Spinal cord (tissue), 10 donors: Measurements from ENCODE around the gene TBC1D22A. TPM values are rescaled to one million over a fixed set of nuclear protein-coding genes. Genes with fewer than 3 reads are reported as not detected.

Source experiments
- DNase-seq, 6 donors: peaks; one replicate each; pipeline versions ENCODE4 v3.0.0 to v3.0.0-alpha.2; 2013 to 2015; ENCODE audit warnings: low spot score in 6 of 6, low read depth in 4 of 6
- H3K27ac ChIP-seq: one replicate; pipeline ENCODE4 v1.5.1; 2013; ENCODE audit warnings: low read depth, low read length, control low read depth
- H3K27me3 ChIP-seq: one replicate; pipeline ENCODE4 v1.6.1; 2013; ENCODE audit warnings: low read length; ENCODE audit not compliant: control insufficient read depth, insufficient read depth
- H3K36me3 ChIP-seq: one replicate; pipeline ENCODE4 v1.6.1; 2013; ENCODE audit warnings: low read length; ENCODE audit not compliant: control insufficient read depth, insufficient read depth
- H3K4me1 ChIP-seq: one replicate; pipeline ENCODE4 v1.6.1; 2013; ENCODE audit warnings: low read length; ENCODE audit not compliant: control insufficient read depth, insufficient read depth
- H3K4me3 ChIP-seq: one replicate; pipeline ENCODE4 v1.5.1; 2013; ENCODE audit warnings: low read depth, low read length, control low read depth
- H3K9me3 ChIP-seq: one replicate; pipeline ENCODE4 v1.6.1; 2013; ENCODE audit warnings: low read length; ENCODE audit not compliant: control insufficient read depth, insufficient read depth
- WGBS: methylation state at CpG from one replicate; pipeline ENCODE4 v1.1.5; 2013; ENCODE audit warnings: missing lambda C conversion rate; ENCODE audit not compliant: insufficient coverage; 5-methylcytosine and 5-hydroxymethylcytosine counted together
- polyA plus RNA-seq, 2 donors: library from polyadenylated mRNA; unstranded; fragments of 120-200 nt; gene quantifications; one replicate each; pipeline ENCODE4 v1.2.1, GENCODE V29; 2013; ENCODE audit not compliant: insufficient read length in 2 of 2
- total RNA-seq, 2 donors: library from RNA; depleted of rRNA in 1 of 2; stranded (reverse); fragments of 120-200 nt in 1 of 2; fragments of >200 nt in 1 of 2; gene quantifications; one replicate each; pipeline versions ENCODE4 v1.2.3 to v1.2.4, GENCODE V29; 2013 to 2014
- donor health status: healthy.

Gene TBC1D22A
- total and polyA plus RNA-seq, 4 donors, result 7.1 to 14.6 (median 10.8) TPM

DNA sequence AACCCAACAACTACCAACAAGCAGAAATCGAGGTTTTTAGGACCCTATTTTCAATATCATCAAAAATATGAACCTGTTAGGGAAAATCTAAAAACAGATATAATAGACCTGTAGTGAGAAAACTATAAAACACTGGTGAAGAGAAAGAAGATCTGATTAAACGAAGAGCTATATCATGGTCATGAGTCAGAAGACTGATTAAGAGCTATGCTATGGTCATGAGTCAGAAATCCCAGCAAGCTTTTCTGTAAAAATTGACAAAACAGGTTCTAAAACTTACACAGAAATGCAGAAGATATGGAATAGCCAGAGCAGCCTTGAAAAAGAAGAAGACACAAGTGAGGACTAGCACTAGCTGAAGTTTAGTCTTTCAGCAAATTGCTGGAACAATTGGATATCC lies 345.0 kb downstream of the TBC1D22A start:
- peaks cover 13% of the 10 kb centered on the region for H3K4me1 ChIP-seq
- H3K36me3 ChIP-seq, result peaks cover 8% of the 10 kb centered on the region

DNA sequence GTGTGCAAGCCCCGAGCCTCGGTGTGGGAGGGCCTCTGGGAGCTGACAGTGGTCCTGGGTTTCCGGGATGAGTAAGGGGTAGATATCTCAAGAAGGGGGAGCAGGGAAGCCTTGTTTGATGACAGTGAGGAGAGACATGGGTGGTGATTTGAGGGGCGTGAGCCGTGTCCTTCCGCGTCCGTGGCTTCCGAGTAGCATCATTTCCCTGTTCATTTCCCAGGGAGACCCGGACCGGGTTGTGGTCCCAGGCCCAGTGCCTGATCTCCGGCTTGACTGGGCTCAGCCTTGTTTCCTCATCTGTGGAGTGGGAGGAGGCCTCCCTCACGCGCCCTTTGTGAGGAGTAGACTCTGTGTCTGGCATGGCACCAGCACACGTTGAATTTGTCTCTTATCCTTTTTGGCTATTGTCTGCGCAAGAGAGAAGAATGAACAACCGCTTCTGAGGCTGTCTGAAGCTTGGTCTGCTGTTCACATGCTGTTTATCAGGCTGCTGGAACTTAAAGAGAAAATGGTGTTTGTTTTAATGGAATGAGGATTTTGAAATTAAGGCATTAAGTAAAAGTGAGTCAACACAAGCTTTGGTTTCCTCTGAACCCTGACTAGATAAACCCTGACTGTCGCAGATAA lies 348.5 kb downstream of the TBC1D22A start:
- 90% methylated on average over 16 of the region's 18 CpGs for WGBS
- Histone ChIP-seq H3K27me3 (no peaks in the 10 kb centered on the region), H3K36me3 (peaks cover 18% of the 10 kb centered on the region), H3K4me1 (peaks cover 19% of the 10 kb centered on the region), H3K9me3 (no peaks in the 10 kb centered on the region), H3K27ac (no peak overlapping the region), H3K4me3 (no peak overlapping the region)
- DNase-seq, result no peak

More for the DNA sequence above, 345.0 kb downstream of the TBC1D22A start:
- DNase-seq, result no peak
- Histone ChIP-seq H3K4me3 (no peak overlapping the region), H3K27ac (no peak overlapping the region), H3K27me3 (no peaks in the 10 kb centered on the region), H3K9me3 (no peaks in the 10 kb centered on the region)
- WGBS, result no CpG with 5 or more reads among the region's 2 CpGs

DNA sequence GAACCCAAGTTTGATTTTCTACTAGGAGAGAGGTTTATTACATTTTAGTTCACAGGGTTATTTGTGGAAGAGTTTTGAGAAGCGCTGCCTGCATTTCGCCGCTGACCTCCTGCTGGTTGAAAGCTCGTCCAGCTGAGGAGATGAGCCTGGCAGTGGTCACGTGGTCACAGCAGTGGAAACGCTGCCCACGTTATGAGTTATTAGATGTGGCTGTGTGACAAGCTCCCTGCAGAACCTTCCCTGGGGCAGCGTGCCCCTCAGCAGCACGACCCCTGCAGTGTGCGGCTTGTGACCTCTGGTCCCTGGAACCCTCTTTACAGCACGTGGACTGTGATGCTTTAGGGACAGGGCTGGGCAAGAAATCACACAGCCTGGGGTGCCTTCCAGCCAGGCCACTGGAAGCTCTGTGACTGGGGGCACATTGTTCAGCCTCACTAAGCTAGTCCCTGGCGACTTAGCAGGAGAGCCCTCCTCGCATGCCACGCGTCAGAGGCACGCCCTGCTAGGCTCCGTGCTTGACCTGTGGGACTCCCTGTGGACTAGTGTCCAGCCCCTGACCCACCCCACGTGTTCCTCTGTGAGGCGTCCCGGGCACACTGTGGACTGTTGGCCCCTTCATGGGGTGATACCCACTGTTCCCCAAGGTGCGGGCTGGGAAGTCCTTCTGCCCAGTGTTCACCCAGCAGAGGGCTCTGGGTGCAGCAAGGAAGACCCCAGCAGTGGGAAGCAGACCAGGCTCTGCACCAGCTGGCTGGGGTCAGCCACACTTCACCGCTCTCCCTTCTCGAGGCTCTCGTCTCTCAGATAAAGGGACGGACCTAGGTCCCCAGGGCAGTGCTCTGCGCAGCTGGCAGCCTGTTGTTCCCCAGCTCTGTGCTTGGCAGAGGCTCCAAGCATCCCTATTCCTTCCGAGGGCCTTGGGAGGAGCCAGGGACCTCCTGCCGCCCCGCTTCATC lies 349.5 kb downstream of the TBC1D22A start:
- Histone ChIP-seq H3K27me3 (no peaks in the 10 kb centered on the region), H3K4me3 (no peak overlapping the region), H3K4me1 (peaks cover 28% of the 10 kb centered on the region), H3K9me3 (no peaks in the 10 kb centered on the region), H3K27ac (no peak overlapping the region), H3K36me3 (peaks cover 18% of the 10 kb centered on the region)
- 69% methylated on average over 27 of the region's 29 CpGs for WGBS
- peak in 1 of 6 donors; percentile 62 for DNase-seq

DNA sequence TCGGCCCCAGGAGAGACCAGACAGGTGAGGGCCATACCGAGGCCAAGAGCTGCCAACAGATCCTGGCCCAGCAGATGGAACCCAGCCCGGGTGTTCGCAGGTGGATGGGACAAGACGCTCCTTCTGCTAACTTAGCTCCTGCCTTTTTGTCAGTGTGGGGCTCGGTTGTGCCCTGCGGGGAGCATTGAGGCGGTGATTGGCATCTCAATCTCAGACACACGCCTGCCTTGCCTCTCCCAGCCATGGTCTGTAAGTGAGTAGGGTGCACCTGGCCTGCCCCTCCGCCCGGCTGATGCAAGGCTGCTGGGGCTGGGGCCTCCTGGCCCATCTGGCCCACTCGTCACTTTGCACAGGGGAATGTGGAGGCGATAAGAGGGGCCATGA lies 350.1 kb downstream of the TBC1D22A start:
- Histone ChIP-seq H3K4me1 (peaks cover 29% of the 10 kb centered on the region), H3K36me3 (peaks cover 18% of the 10 kb centered on the region), H3K4me3 (no peak overlapping the region), H3K27ac (no peak overlapping the region), H3K27me3 (no peaks in the 10 kb centered on the region), H3K9me3 (no peaks in the 10 kb centered on the region)
- no peak for DNase-seq
- WGBS, result 90% methylated on average over 12 of the region's 13 CpGs

DNA sequence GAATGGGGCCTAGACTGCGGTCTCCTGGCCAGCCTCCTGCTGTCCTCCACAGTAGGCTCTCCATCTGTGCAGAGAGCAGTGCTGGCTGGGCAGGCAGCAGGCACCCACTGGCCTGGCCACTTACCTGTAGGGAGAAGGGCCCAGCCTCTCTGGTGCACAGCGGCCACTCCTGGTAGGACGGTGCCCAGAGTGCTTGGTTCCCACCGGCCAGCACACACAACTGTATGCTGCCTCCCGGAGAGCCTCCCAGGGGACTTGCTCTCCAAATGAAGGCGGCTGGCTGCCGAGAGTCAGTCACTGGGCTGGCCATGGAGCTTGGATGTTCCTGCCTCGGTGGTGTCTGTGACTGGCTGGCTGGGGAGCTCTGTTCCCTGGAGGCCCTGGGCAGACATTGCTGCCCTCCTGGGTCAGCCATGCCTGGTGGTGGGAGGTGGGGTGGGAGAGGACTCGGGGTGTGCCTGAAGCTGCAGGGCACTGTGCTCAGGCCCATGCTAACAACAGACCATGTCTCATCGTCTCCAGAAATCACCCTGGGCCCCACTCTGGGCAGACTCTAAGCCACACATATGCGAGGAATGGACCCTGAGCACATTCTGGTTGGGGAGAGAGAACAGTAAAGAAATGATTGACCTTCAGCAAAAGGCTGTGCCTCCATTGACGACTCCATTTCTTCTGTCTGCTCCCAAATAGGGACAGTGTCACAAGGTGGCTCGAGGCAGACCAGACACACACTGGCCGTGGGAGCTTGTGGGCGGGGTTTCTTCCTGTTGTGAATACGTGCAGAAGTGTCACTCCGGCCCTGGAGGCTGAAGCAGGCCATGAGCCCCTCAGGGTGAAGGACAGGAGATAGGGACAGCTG lies 350.8 kb downstream of the TBC1D22A start:
- no peaks in the 10 kb centered on the region for H3K27me3 ChIP-seq
- H3K4me3 ChIP-seq, result no peak overlapping the region
- H3K36me3 ChIP-seq, result peaks cover 18% of the 10 kb centered on the region
- WGBS, result 92% methylated on average over 15 of the region's 17 CpGs
- H3K27ac ChIP-seq, result no peak overlapping the region
- peaks cover 29% of the 10 kb centered on the region for H3K4me1 ChIP-seq
- H3K9me3 ChIP-seq, result no peaks in the 10 kb centered on the region
- no peak for DNase-seq

DNA sequence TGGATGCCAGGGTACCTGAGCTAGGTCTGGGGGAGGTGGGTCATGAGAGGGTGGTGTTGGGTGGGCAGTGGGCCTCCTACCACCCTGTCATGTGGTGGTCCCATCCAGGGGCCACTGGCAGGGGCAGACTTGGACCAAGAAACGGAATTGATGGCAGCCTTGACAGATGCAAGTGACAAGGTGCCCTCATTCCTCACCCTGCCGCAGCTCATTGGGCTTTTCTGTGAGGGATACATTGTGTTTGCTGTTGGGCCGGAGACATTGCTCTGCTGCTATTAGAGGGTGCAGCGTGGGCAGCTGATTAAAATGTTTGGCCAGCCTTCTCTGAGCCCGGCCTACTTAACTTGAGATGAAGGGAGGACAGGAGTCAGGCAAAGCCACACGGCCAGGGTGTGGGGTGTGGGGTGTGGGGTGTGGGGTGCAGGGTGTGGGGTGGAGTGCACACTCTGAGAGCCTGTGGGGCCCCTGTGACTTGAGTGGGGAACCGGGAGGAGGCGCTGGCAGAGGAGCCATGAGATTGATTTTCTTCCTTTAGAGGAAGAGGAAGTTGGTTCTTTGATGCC lies 351.5 kb downstream of the TBC1D22A start:
- 76% methylated on average over 8 of the region's 8 CpGs for WGBS
- no peaks in the 10 kb centered on the region for H3K9me3 ChIP-seq
- peaks cover 18% of the 10 kb centered on the region for H3K36me3 ChIP-seq
- no peaks in the 10 kb centered on the region for H3K27me3 ChIP-seq
- H3K4me3 ChIP-seq, result no peak overlapping the region
- H3K4me1 ChIP-seq, result peaks cover 29% of the 10 kb centered on the region
- no peak for DNase-seq
- no peak overlapping the region for H3K27ac ChIP-seq

DNA sequence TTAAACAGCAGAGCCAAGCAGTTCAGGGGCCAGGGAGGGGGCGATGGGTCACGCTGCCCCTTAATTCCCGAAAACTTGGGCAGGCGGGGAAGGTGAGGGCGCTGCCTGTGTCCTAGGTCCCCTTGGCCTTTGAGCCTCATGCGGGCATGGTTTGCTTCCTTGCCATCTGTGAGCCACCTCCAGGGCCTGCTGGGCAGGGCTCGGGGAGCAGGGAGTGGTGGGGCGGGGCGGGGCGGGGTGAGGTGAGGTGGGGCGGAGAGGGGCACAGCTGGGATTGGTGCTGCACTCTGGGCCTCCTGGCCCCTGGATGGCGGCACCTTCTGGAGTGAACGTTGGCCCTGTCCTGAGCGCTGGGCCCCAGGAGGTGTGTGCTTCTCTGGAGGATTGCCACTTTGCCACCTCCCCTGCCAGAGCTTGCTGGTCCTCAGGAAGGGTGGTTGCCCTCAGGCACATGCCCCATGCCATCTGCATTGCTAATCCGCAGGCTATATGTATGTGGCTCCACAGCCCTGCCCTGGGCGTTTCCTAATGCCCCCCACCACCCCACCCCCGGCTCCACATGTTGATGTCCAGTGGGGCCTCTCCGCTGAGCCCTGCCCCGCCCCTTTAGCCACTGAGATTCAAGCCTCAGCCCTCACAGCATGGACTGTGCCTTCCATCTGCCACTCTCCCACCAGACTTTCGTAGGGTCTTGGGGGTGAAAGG lies 352.5 kb downstream of the TBC1D22A start:
- WGBS, result 87% methylated on average over 13 of the region's 20 CpGs
- DNase-seq, result no peak

DNA sequence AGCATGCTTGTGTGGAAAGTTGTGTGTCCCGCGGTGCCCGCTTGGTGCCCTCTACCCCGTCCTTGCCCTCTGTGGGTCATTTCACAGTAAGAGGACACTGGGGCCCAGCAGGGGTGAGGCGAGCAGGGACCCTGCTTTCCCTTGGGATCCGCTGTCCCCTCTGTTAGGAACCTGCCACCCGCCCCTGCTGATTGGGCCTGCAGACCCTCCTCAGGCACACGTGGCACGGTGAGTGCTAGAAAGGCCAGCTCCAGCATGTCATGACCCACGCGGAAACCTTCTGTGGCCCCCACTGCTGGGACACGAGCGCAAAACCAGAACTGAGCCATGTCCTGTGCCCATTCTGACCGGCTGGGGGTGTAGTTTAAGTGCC lies 353.1 kb downstream of the TBC1D22A start:
- 95% methylated on average over 12 of the region's 14 CpGs for WGBS

More for the DNA sequence above, 352.5 kb downstream of the TBC1D22A start:
- Histone ChIP-seq H3K4me3 (no peak overlapping the region), H3K4me1 (peaks cover 29% of the 10 kb centered on the region), H3K27me3 (no peaks in the 10 kb centered on the region), H3K36me3 (peaks cover 18% of the 10 kb centered on the region), H3K27ac (no peak overlapping the region), H3K9me3 (no peaks in the 10 kb centered on the region)

DNA sequence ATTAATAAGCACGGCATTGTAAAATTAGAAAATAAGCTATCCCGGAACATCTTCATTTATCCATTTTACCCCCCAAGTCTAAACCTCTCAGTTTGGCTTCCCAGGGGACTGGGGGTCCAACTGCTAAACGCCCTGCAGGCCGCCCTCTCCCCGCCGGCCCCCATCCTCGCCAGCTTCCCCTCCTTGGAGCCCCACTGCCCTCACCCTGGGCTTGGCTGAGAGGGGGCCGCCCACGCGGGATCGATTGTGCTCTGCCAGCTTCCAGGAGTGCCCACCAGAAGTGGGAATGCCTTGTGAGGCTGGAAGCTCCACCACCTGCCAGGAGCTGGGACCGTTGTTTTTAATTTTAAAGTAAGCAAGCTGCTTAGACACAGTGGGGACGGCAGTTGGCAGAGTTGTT lies 353.5 kb downstream of the TBC1D22A start:
- Histone ChIP-seq H3K4me1 (peaks cover 26% of the 10 kb centered on the region), H3K4me3 (no peak overlapping the region), H3K27me3 (no peaks in the 10 kb centered on the region), H3K9me3 (no peaks in the 10 kb centered on the region), H3K27ac (no peak overlapping the region), H3K36me3 (peaks cover 18% of the 10 kb centered on the region)
- no peak for DNase-seq
- WGBS, result 71% methylated on average over 12 of the region's 13 CpGs

More for the DNA sequence above, 353.1 kb downstream of the TBC1D22A start:
- Histone ChIP-seq H3K4me3 (no peak overlapping the region), H3K4me1 (peaks cover 29% of the 10 kb centered on the region), H3K36me3 (peaks cover 18% of the 10 kb centered on the region), H3K27ac (no peak overlapping the region), H3K27me3 (no peaks in the 10 kb centered on the region), H3K9me3 (no peaks in the 10 kb centered on the region)
- no peak for DNase-seq
